NCI-H748 treated with DMSO at 0.1 percent for 48 hours (cell line): ENCODE measurements around the gene EIF3M.
"Not testable (repeated sequence)": the region's sequence is repeated elsewhere in the genome, so short reads cannot be mapped to it uniquely, and the experiment has no call there.

Experiments used
- DNase-seq: peaks from one replicate; lab custom pipeline; 2025; lab: John Stamatoyannopoulos, UW

EIF3M gene

DNA sequence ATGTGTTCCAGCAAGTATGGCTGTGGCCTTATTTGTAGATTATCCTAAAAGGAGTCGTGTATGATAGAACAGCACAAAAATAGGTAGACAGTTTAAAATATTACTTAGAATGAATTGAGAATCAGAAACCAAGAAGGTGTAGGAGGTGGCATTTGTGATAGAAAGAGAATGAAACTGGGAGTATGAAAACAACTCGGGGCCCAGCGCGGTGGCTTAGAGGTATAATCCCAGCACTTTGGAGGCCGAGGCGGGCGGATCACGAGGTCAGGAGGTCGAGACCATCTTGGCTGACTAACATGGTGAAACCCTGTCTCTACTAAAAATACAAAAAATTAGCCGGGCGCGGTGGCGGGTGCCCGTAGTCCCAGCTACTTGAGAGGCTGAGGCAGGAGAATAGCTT is 12.5 kb downstream of the EIF3M start:
- DNase-seq, result not testable (repeated sequence)

DNA sequence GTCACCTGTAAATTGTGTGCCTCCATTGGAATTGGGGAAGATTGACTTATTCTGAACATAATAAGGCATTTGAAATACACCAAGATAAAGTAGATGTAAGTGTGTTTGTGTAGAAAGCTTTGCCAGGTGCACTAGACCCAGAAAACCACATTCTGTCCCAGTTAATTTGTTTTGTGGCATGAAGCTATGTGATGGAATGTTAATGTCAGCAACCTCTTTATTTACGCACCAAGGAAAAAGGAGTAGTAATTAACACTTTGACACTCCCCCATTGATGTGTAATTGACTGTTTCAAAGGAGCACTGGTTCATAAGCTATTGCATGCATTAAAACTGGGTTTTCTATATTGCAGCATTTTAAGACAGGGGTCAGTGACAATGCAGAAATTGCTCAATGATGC is 14.3 kb downstream of the EIF3M start:
- no peak for DNase-seq

DNA sequence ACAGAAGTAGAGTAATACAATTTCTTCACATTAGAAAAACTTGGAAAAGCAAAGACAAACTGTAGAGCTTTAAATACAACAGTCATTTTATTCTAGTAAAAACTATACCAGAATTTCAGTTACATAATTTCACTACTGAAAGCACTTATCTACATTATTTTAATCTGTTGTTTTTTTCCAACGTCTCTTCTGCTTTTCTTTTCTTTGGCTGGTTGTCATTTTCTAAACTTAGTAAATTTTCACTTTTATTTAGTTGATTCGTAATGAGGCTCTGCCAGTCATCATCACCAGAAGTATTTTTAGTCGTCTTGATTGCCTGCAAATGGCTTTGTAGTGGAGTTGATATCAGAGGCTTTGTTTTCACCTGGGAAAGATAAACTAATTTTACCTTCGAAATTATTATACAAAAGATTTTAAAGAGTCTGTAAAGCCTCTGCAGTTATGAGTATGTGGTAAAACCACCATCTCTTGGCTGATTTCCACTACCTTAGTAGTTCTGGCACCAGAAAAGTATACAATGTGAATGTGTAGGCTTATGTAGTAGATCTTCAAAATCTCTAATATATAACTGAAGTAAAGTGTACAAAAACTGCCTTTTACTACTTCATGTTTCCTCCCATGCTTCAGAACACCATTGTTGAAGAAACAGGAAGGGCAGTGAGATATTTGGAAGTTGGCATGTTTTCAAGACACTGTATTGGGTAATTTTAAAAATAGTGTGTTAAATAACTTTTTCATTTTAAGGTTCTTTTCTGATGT is 19.2 kb downstream of the EIF3M start:
- DNase-seq, result no peak

DNA sequence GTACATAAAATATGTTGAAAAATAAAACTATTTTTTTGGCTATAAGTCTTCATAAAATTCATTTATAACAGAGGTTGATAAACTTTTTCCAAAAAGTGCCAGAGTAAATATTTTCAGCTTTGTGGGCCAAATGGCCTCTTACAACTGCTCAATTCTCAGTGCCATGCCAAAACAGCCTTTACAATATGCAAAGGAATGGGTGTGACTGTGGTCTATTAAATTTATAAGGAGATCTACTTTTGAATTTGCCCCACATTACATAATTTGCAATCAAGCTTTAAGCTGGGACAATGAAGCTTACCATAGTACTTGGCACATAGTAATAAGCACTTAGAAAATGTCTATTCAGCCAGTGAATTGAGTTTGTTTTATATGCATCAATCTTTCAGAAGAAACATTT is 22.6 kb downstream of the EIF3M start:
- no peak for DNase-seq

DNA sequence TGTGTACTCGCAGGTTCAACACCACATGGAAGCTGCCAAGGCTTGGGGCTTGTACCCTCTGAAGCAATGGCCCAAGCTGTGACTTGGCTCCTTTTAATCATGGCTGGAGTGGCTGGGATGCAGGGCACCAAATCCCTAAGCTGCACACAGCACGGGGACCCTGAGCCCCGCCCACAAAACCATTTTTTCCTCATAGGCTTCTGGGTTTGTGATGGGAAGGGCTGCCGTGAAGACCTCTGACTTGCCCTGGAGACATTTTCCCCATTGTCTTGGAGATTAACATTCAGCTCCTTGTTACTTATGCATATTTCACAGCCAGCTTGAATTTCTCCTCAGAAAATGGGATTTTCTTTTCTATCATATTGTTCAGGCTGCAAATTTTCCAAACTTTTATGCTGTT is 25.2 kb downstream of the EIF3M start:
- DNase-seq, result not testable (repeated sequence)

DNA sequence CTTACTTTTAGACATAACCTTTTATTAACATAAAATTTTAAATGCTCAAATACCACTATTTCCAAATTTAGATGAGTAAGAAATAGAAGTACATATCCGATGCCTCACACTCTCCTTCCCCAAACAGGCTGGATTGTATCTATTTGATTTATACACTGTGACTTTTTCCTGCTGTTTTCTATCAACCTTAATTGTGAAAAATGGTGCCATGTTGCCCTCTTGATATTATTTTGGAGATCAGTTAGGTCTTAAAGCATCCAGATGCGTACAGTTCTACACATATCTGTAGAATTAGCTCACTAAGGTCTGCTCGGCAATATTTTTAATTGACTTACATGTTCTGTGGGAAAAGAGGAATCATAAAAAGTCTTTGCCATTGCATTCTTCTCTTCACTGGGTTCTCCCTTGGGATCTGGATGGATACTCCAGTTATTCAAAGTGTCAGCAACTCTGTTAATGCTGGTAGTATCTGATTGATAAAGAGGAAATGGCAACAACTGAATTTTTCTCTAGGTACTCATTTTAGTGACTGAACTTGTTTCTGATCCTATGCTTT is 27.2 kb downstream of the EIF3M start:
- no peak for DNase-seq

DNA sequence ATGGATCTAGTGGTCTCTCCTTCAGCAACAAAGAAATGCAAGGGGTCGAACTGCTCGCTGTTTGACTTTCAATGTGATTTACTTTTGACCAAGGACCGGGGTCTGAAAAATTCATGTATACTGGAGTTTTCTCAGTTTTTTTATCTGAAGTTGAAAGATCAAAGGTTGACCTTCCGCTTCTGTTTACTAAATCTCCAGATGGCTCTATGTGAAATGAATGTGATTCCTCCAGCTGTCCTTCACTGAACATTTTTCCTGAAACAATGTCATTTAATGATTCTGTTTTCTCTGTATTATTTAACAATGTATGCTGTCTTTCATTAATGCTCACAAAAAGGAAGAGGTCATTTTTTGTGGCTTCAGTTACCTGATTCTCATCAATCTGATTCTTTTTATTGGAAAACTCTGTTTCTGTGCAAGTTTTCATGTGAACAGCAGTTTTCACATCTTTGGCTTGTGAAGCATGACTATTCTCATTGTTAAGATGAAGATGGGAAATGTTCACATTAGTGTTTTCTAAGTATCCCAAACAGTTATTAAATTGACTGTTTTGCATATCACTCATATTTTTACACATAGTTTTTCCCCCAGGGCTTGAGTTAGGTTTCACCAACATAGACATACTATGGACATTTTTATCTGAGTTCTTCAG is 30.0 kb downstream of the EIF3M start:
- DNase-seq, result no peak

DNA sequence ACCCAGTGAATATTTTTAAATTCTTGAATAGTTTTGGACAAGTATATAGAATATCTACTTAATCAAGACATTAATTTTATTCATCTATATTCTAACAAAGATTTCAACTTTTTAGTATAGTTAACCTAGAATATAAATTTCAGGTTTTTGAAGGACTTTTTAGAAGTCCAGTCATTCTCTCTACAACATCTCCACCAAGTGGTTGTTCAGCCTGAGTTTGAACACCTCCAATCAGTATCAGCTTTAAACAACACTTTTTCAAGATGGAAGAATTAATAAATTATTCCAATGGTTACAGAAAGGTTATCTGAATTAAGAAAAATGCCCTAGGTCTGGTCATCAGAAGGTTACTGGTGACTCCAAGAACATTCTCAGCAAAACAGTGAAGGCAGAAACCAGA is 31.8 kb downstream of the EIF3M start:
- DNase-seq, result no peak

DNA sequence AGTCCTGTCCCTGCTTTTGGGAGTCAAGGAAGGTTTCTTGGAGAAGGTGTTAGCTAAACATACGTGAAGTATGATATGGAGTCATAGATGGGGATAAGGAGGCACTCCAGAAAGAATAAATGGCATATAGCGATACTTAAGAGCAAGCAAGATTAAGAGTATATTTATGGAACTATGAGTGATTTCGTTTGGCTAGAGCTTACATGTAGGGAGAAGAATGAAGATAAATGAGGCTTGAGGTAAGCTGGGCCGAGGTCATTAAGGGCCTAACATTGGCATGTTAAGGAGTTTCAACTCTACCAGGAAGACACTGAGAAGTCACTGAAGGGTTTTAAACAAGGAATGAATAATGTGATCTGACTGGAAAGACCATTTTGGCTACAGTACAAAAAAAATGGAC is 33.3 kb downstream of the EIF3M start:
- no peak for DNase-seq

DNA sequence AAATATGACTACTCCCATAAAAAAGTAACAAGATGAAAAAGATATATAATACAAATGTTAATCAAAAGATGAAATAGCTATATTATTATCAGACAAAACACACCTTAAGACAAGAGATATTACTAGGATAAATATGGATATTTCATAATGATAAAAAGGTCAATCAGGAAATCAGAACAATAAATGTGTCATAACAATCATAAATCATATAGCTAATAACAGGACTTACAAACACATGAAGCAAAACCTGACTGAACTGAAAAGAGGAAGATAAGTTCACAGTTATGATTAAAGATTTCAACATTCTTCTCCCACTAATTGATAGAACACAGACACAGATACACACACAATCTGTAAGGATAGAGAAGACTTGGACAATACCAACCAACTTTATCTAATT is 47.2 kb downstream of the EIF3M start:
- DNase-seq, result no peak

DNA sequence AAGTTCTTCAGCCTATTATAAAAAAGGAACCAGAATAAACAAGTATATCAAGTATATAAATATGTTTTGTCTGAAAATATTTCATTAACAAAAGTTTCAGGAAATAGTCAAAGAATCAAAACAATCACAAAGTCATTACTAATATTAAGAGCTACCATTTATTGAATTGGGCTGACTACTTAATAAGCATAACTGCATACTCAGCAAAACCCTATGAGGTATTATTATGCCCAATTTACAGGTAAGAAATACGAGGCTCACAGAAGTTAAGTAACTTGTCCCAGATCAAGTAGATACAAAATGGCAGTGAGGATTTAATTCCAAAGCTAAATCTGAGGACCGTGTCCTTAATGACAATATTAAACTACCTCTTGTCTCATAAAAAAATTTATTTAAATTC is 52.2 kb downstream of the EIF3M start:
- no peak for DNase-seq

DNA sequence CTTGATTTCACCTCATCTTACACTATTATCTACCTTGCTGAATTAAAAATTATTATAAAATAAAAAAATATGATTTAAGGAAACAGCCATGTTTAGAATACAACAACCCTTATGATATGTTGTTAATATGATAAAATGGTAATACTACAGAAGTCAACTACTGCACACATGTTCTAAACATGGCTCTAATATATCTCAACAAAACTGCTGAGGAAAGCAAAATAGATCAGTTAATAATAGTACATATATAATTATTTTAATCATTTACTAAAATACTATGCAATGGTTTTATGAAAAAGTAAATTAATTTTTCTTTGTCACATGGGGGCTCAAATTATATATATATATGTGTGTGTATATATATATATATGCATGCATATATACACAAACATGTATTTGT is 57.7 kb downstream of the EIF3M start:
- no peak for DNase-seq

DNA sequence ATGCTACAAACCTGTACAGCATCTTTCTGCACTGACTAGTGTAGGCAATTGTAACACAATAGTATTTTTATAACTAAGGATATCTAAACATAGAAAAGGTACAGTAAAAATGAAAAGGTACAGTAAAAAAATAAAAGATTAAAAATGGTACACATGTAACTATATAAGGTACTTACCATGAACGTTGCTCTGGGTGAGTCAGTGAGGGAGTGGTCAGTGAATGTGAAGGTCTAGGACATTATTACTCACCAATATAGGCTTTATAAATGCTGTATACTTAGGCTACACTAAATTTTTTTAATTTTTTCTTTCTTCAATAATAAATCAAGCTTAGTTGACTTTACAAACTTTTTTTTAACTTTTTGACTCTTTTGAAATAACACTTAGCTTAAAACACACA is 59.9 kb downstream of the EIF3M start:
- no peak for DNase-seq
